ENCODE results near the gene STAU1.
"Not testable (repeated sequence)": the region's sequence is repeated elsewhere in the genome, so short reads cannot be mapped to it uniquely, and the experiment has no call there.

Gene STAU1

DNA sequence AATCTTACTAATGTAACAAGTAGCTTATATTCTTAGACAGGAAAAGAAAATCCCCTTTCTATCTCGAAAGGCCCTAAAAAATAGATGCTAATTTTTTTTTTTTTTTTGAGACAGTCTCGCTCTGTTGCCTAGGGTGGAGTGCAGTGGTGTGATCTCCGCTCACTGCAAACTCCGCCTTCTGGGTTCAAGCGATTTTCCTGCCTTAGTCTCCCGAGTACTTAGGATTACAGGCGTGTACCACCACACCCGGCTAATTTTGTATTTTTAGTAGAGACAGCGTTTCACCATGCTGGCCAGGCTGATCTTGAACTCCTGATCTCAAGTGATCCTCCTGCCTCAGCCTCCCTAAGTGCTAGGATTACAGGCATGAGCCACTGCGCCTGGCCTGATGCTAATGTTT is 19.3 kb downstream of the STAU1 start:
- not testable (repeated sequence) for H3K4me3 ChIP-seq, H3K27ac ChIP-seq

DNA sequence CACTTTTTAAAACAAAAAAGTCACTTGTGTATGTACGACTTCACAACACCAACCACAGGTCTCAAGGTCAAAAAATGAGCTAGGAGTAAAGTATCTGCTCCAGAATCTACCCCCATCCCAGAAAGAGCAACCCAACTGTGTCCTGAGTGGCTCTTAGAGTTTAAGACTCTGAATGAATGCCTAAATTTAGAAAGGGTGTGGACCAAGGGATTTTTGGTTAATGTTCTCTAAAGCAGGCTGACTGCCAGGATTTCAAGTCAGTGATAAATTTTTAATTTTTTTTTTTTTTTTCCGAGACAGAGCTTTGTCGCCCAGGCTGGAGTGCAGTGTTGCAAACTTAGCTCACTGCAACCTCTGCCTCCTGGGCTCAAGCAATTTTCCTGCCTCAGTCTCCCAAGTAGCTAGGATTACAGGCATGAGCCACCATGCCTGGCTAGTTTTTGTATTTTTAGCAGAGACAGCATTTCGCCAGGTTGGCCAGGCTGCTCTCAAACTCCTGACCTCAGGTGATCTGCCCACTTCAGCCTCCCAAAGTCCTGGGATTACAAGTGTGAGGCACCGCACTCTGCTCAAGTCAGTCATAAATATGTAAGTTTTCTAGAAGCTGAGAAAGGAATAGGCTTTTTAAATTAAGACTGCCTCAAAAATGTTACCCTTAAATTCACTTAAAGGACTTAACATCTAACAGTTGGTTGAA is 20.2 kb downstream of the STAU1 start:
- peak overlapping the region in 7 of 21 experiments; percentile 2 to 36 (median 20) for H3K27ac ChIP-seq
- H3K4me3 ChIP-seq: no peak overlapping the region

DNA sequence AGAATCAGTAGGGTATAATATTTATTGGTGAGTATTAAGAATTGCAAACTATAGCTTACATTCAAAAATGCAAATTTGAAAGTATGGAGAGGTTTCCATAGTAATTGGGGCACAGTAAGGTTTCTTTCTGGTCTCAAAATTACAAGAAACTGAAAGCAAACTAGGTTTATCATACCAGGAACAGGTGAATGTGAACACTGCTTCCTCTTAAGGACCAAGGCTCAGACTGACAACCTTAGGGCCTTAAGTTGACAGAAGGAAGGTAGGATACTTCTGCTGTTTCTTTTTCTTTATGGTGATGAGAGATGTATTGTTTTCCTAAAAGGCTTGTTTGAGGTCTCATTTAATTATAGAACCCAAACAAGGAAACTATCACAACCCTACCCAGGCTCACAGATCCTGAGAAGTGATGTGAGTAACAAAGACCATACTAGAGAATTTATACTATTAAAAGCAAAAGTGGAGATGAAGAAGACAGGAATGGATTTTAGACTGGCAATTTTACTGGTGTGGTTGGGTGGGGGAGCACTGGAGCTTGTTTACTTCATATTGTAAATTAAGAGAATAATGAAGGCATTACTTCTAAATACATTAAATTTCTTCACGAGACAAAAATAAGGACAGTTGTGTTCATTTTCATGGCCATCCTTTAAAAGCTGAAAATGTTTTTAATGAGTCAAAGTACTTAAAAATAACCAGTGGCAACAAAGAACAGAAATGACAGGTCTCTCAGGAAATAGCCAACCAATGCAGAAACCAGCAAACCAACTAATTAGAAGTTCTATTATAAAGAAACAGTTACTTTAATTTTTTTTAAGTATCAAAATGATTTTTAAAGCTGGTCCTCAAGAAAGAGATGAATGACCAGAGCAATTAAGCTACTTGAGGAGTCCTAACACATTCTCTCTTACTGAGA is 21.3 kb downstream of the STAU1 start:
- peak overlapping the region in 5 of 21 experiments; percentile 11 to 33 (median 27) for H3K27ac ChIP-seq
- H3K4me3 ChIP-seq: no peak overlapping the region

DNA sequence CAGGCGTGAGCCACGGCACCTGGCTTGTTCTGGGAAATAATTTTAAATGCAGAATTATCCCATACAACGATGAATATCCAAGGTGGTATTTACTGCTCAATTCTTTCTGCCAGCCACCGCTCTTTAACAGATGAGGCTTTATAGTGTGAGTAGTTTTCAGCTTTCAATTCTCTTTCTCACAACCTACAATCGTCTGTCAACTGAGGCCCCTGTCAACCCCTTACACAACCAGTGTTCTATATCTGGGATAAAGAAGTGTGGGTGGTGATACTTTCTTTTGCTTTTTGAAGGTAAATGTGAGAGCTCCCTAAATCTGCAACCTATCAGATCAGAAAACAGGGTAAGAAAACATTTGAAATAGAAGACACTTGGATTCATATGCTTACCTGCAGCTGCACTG is 22.5 kb downstream of the STAU1 start:
- Histone ChIP-seq H3K4me3 (no peak overlapping the region), H3K27ac (no peak overlapping the region)

DNA sequence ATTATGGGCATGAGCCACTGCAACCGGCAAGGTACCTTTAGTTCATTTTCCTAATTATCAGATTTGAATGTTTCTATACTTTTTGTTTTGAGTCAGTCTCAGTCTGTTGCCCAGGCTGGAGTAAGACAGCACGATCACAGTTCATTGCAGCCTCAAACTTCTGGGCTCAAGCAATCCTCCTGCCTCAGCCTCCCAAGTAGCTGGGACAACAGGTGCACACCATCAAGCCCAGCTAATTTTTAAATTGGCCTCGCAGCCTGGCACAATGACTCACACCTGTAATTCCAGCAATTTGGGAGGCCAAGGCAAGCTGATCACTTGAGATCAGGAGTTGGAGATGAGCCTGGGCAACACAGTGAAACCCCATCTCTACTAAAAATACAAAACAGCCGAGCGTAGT is 24.4 kb downstream of the STAU1 start:
- Histone ChIP-seq H3K4me3 (no peak overlapping the region), H3K27ac (no peak overlapping the region)

DNA sequence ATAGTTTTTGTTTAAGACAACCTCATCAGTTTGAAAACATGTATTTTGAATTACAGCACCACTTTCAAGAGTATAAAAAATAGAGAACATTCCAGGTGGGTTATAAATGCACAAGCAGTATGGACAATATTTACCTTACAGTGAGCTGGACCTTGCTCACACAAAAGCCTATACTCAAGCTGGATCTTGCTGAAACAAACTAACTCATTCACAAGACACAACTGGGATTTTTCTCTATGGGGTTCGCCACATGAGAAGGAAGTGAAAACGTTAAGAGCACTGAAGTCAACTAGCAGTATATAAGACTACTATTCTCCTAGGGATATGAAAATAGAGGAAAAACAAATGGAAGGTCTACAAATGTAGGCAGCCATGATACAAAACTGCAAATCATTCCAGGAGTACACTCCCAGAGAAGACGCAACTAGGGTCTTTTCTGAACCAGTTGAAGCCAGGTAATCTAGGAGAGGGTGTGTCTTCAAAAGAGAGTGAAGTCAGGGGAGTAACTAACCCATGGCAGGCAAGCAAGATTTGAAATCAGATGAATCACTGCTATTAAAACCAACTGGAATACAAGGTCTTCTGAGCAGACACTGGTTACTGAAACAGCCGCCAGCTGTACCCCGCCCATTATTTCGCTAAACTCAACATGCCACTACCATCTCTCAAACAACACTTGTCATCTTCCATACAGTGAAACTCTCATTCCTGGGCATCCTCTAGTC is 26.5 kb downstream of the STAU1 start:
- Histone ChIP-seq H3K4me3 (no peak overlapping the region), H3K27ac (peak overlapping the region in 1 of 21 experiments; percentile 44)

DNA sequence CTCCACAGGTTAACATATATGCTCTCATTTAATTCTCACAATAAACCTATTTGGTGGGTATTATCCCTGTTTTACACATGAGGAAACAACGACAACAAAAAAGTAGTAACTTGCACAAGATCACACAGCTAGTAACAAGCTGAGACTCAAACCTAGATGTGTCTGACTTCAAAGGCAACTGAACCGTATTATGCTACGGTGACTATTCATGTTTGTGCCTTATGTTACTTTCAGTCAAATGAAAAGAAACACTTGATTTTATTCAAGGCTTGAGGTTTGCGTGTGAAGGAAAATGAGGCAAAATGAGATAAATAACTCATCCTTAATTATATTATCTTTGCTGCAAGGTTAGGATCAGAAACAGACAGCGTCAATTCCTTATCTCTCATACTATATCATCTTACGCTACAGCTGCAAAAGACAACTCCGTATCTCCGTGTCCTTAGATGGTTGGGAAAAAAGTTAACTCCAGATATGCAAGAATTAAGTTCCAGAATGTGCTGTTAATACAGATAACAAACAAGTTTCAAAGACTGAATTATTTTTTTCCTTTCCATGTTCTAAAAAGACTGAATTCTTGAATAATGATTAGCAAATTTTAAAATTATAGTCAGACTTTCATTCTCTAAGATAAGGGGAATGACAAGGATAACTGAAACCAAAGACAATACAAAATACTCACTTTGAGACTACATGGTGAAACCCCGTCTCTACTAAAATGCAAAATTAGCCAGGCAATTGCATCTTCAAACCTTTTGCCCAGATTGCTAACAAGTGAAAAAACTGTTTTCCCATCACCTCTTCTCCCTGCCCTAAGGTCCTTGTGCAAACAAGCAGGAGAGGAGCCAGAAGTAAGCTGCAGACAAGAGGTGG is 27.8 kb downstream of the STAU1 start:
- H3K4me3 ChIP-seq: no peak overlapping the region
- H3K27ac ChIP-seq: no peak overlapping the region

DNA sequence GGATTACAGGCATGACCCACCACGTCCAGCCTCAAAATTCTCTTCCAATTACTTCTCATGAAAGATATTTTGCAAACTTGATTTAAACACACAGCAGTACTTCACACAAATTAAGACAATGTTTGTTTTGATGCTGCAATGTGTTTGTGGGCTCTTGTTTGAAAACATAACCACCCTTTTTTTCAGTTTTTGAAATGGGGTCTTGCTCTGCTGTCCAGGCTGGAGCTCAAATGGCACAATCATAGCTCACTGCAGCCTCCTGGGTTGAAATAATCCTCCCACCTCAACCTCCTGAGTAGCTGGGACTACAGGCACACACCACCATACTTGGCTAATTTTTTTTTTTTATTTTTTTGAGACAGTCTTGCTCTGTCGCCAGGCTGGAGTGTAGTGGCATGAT is 31.0 kb downstream of the STAU1 start:
- H3K4me3 ChIP-seq: no peak overlapping the region
- H3K27ac ChIP-seq: no peak overlapping the region

DNA sequence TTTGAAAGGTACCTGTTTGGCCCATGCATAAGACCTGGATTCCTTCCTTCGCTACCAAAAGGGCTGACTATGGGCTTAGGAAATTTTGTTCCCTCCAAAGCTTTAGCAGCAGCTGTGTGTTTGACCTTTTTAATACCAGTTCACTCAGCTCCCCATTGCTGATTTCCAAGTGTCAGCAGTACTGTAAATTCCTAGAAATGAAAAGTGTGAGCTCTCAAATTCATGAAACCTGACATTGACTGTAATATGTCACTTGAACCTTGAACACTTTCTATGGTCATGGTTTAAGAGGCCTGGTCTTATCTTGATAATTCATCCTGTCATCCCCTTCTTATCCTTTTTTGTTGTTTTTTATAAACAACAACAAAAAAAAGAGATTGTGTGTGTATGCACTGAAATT is 31.7 kb downstream of the STAU1 start:
- H3K4me3 ChIP-seq: no peak overlapping the region

DNA sequence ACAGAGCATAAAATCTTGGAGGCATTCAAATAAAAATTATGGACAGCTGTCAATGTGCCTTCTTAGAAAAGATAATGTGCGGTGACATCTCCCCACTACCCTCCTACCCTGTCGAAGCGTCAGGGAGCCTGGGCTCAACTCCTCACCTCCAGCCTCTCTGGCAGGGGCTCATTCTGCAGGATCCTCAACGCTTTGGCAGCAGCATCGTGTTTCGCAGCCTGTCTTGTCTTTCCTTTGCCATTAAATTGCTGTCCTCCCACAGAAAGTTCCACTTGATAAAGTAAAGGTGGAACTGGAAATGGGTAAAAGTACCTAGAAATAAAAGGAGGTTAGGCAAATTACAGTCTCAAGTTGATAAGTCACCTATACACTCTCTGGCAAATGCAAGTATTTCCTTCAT is 36.7 kb downstream of the STAU1 start:
- Histone ChIP-seq H3K27ac (no peak overlapping the region), H3K4me3 (no peak overlapping the region)

More for the DNA sequence above, 31.7 kb downstream of the STAU1 start:
- no peak overlapping the region for H3K27ac ChIP-seq

DNA sequence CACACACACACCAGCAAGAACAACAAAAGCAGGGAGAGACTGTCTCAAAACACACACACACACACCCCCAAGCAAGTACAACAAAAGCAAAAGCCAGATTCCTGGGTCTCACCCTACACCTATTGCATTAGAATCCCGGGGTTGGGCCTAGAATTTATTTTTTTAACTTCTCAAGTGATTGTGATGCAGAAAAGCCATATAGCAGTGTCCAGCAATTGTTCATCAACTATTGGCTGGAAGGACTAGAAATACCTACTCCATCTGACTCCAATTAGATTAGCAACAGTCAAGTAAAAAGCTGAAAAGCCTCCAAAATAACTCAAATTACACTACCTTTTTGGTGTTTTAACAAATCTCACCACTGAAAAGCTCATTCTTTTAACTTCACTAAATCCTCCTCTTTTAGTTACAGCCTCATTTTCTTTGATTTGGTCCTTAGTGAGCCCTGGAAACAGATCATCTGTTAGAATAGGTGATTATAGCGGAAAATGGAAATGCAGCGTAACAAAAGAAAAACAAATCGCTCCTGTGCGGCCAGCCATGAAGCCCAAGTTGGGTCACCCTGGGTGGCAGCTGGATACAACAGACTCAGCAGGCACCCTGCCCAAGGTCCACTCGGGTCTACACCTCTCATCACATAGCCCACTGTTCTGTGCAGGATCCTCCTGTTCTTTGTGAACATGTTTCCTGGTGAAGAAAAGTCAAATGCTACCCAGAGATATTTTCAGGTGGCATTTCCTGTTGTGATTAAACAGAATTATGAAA is 38.7 kb downstream of the STAU1 start:
- Histone ChIP-seq H3K27ac (no peak overlapping the region), H3K4me3 (no peak overlapping the region)

DNA sequence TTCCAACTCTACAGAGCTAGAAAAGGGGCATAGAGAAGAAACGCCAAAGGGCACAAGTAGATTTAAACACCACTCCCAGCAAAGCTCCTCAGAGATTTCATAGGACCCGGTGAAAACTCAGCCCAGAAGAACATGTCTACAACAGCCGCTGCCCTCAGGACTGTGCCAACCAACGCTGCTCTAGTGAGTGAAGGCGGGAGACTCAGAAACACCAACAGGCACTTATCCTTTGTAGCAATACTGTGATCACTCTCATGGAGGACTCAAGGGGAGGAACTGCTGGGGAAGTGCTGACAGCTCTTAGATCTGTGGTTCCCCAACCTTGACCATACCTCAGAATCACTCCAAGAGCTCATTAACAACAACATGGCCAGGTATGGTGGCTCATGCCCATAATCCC is 39.5 kb downstream of the STAU1 start:
- no peak overlapping the region for H3K27ac ChIP-seq
- H3K4me3 ChIP-seq: no peak overlapping the region

DNA sequence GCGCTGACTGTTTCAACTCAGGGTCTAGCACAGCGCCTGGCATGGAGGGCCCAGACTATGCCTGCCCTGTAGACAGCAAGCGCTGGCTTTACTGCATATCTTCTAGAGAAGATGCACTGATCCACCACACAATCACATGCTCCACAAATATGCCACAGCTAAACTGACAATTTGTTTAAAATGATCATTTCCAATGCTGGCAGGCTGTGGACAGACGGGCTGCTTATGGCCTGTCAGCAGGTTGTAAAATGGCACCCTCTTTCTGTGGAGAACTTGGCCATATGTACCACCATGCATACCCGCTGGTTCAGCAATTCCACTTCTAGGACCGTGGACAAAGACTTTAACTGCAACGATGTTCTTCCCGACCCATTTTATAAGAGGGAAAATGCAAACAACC is 40.8 kb downstream of the STAU1 start:
- Histone ChIP-seq H3K27ac (no peak overlapping the region), H3K4me3 (no peak overlapping the region)

DNA sequence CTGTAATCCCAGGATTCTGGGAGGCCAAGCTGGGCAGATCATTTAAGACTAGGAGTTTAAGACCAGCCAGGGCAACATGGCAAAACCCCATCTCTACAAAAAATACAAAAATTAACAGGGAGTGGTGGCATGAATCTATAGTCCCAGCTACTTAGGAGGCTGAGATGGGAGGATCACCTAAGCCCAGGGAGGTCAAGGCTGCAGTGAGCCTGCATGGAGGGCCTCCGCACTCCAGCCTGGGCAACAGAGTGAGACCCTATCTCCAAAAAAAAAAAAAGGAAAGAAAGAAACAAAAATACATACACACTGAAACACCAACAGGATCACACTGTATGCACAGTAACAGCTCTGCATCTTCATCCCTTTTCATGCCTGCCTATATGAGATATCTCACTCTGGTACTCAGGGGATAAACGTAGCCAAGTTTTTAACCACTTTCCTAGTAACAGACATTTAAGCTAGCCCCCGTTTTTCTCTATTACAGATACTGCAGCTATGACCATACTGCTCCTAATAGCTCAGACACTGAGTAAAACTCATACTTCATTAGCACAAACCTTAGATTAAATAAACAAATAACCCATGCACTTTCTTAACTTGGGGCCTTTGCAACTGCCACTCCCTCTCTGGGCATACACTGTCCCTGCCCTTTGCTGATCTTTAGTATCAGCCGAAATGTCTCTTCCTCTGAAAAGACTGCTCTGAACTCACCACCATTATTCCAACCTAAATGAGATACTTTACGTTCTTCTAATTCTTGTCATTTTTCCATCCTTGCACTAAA is 41.5 kb downstream of the STAU1 start:
- Histone ChIP-seq H3K4me3 (no peak overlapping the region), H3K27ac (no peak overlapping the region)

DNA sequence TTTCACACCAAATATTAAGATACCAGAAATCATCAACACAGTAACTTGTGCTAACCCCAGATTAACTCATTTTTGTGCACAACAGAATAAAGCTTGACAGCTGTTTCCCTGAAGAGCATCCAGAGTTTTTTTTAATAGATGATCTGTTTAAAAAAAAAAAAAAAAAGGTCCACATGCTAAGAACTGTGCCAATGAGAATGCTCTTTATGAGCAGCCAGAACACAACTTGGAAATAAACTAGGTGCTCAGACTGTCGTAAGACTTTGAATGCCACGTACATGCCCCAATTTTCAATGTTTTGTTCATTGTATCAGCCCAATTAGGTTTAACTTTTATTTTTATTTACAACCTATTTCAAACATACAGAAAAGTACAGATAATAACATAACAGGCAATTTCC is 47.3 kb downstream of the STAU1 start:
- H3K27ac ChIP-seq: no peak overlapping the region
- no peak overlapping the region for H3K4me3 ChIP-seq

DNA sequence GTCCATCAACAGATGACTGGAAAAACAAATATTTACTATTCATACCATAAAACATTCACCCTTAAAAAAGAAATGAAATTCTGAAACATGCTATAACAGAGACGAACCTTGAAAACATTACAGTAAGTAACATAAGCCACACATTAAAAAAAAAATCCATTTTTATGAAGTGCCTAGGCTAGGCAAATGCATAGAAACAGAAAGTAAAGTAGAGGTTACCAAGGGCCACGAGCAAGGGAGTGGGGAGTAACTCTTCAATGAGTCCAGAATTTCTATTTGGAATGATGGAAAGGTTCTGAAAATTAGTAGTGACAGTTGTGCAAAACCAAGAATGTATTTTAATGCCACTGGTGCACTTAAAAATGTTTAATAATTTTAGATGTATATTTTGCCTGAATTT is 47.7 kb downstream of the STAU1 start:
- H3K27ac ChIP-seq: no peak overlapping the region
- H3K4me3 ChIP-seq: no peak overlapping the region

DNA sequence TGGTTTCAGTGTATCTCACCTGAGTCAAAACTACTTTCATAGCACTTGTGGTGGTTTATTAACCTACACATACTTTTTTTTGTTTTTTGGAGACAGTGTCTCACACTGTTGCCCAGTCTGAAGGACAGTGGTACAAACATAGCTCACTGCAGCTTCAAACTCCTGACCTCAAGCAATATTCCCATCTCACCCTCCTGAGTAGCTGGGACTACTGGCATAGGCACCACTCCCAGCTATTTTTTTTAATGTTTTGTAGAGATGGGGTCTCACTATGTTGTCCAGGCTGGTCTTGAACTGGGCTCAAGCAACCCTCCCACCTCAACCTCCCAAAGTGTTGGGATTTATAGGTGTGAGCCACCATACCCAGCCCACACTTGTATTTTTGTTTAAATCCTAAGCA is 49.7 kb downstream of the STAU1 start:
- Histone ChIP-seq H3K4me3 (no peak overlapping the region), H3K27ac (no peak overlapping the region)

Measured in skin epidermis (tissue), 12 donors.